Measurements from ENCODE around the gene ETNK2. TPM values are rescaled to one million over a fixed set of nuclear protein-coding genes. Genes with fewer than 3 reads are reported as not detected.

The ETNK2 gene
- total and polyA plus RNA-seq, 2 experiments from 2014 or later, result 7.6 to 26.2 TPM

DNA sequence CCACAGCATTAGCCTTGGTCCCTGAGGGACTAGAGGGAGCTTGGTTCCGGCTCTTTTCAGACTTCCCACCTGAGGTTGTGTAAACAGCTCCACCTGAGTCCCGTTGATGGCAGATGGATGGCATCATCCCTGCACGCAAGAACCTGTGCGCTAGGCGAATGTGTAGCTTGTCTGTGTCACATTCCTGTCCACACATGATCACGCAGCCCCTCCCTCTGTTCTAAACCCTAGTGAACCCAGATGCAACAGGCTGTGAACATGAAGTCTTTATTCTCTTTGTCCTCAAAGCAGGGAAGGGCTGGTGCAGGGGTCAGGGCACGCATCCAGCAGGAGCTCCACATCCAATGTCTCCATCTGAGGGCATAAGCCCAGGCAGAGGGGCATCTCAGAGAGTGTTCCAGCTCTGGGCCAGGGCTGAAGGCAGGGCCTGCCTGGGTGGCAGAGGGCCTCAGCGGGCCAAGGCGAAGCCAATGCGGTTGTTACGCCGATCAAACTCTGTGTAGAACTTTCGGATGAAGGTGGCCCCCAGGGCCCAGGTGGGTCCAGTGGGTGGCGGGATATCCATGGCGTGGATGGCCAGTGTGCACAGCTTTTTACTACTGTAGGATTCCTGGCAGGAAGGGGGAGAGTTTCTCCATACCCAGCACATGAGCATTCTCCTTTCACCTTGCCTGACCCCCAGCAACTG is 2.9 kb upstream of the ETNK2 start:
- Histone ChIP-seq H4K20me1 (replicated peaks; ENCODE audit: insufficient read depth) (no peaks in the 10 kb centered on the region), H3K4me2 (no peak overlapping the region), H3K9me2 (ENCODE audit: insufficient read depth) (no peaks in the 10 kb centered on the region), H3K4me1 (ENCODE audit: insufficient read depth) (peaks cover 11% of the 10 kb centered on the region), H3K27ac (ENCODE audit: low read depth) (no peak overlapping the region), H2AFZ (no peak overlapping the region), H3K4me3 (no peak overlapping the region), H3K36me3 (ENCODE audit: insufficient read depth) (no peaks in the 10 kb centered on the region), H3K79me2 (replicated peaks; ENCODE audit: insufficient read depth) (no peaks in the 10 kb centered on the region), H3F3A (replicated peaks; ENCODE audit: low read depth) (no peaks in the 10 kb centered on the region), H3K27me3 (ENCODE audit: insufficient read depth) (peaks cover 19% of the 10 kb centered on the region; the same call in 1 of the 2 replicates)
- Mint-ChIP-seq H3K4me3 (no peak overlapping the region), H3K27me3 (ENCODE audit: insufficient read depth, low read depth, poor library complexity) (peaks cover 24% of the 10 kb centered on the region), H3K36me3 (ENCODE audit: low read depth) (no peaks in the 10 kb centered on the region; the same call in 2 of the 3 replicates), H3K27ac (no peak overlapping the region), H3K4me1 (peaks cover 22% of the 10 kb centered on the region), H3K9me3 (no peaks in the 10 kb centered on the region)
- TF ChIP-seq, protein P1, sequence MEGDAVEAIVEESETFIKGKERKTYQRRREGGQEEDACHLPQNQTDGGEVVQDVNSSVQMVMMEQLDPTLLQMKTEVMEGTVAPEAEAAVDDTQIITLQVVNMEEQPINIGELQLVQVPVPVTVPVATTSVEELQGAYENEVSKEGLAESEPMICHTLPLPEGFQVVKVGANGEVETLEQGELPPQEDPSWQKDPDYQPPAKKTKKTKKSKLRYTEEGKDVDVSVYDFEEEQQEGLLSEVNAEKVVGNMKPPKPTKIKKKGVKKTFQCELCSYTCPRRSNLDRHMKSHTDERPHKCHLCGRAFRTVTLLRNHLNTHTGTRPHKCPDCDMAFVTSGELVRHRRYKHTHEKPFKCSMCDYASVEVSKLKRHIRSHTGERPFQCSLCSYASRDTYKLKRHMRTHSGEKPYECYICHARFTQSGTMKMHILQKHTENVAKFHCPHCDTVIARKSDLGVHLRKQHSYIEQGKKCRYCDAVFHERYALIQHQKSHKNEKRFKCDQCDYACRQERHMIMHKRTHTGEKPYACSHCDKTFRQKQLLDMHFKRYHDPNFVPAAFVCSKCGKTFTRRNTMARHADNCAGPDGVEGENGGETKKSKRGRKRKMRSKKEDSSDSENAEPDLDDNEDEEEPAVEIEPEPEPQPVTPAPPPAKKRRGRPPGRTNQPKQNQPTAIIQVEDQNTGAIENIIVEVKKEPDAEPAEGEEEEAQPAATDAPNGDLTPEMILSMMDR (conservative IDR thresholded peaks at IDR 0.05; ENCODE audit: low read depth in 2 of 2), result no peak
- no peak for TF ChIP-seq ZNF331 (CRISPR knock-in tag; IDR thresholded peaks at IDR 0.05; ENCODE audit: low read depth)
- TF ChIP-seq EZH2 (IDR thresholded peaks at IDR 0.05; ENCODE audit: low read depth, unreplicated experiment), result no peak
- no peak for TF ChIP-seq ZNF114 (CRISPR knock-in tag; IDR thresholded peaks at IDR 0.05)
- no peak for TF ChIP-seq STAT1 (IDR thresholded peaks at IDR 0.05; ENCODE audit: unreplicated experiment)
- no peak for TF ChIP-seq CREB1 (CRISPR knock-in tag; IDR thresholded peaks at IDR 0.05; ENCODE audit: low read depth)
- no peak for TF ChIP-seq EZH2phosphoT487 (IDR thresholded peaks at IDR 0.05; ENCODE audit: unreplicated experiment)
- TF ChIP-seq, protein P2, sequence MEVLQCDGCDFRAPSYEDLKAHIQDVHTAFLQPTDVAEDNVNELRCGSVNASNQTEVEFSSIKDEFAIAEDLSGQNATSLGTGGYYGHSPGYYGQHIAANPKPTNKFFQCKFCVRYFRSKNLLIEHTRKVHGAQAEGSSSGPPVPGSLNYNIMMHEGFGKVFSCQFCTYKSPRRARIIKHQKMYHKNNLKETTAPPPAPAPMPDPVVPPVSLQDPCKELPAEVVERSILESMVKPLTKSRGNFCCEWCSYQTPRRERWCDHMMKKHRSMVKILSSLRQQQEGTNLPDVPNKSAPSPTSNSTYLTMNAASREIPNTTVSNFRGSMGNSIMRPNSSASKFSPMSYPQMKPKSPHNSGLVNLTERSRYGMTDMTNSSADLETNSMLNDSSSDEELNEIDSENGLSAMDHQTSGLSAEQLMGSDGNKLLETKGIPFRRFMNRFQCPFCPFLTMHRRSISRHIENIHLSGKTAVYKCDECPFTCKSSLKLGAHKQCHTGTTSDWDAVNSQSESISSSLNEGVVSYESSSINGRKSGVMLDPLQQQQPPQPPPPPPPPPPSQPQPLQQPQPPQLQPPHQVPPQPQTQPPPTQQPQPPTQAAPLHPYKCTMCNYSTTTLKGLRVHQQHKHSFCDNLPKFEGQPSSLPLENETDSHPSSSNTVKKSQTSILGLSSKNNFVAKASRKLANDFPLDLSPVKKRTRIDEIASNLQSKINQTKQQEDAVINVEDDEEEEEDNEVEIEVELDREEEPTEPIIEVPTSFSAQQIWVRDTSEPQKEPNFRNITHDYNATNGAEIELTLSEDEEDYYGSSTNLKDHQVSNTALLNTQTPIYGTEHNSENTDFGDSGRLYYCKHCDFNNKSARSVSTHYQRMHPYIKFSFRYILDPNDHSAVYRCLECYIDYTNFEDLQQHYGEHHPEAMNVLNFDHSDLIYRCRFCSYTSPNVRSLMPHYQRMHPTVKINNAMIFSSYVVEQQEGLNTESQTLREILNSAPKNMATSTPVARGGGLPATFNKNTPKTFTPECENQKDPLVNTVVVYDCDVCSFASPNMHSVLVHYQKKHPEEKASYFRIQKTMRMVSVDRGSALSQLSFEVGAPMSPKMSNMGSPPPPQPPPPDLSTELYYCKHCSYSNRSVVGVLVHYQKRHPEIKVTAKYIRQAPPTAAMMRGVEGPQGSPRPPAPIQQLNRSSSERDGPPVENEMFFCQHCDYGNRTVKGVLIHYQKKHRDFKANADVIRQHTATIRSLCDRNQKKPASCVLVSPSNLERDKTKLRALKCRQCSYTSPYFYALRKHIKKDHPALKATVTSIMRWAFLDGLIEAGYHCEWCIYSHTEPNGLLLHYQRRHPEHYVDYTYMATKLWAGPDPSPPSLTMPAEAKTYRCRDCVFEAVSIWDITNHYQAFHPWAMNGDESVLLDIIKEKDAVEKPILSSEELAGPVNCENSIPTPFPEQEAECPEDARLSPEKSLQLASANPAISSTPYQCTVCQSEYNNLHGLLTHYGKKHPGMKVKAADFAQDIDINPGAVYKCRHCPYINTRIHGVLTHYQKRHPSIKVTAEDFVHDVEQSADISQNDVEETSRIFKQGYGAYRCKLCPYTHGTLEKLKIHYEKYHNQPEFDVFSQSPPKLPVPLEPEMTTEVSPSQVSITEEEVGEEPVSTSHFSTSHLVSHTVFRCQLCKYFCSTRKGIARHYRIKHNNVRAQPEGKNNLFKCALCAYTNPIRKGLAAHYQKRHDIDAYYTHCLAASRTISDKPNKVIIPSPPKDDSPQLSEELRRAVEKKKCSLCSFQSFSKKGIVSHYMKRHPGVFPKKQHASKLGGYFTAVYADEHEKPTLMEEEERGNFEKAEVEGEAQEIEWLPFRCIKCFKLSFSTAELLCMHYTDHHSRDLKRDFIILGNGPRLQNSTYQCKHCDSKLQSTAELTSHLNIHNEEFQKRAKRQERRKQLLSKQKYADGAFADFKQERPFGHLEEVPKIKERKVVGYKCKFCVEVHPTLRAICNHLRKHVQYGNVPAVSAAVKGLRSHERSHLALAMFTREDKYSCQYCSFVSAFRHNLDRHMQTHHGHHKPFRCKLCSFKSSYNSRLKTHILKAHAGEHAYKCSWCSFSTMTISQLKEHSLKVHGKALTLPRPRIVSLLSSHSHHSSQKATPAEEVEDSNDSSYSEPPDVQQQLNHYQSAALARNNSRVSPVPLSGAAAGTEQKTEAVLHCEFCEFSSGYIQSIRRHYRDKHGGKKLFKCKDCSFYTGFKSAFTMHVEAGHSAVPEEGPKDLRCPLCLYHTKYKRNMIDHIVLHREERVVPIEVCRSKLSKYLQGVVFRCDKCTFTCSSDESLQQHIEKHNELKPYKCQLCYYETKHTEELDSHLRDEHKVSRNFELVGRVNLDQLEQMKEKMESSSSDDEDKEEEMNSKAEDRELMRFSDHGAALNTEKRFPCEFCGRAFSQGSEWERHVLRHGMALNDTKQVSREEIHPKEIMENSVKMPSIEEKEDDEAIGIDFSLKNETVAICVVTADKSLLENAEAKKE (CRISPR knock-in tag; IDR thresholded peaks at IDR 0.05), result no peak
- TF ChIP-seq JUNB (IDR thresholded peaks at IDR 0.05; ENCODE audit: unreplicated experiment), result no peak
- TF ChIP-seq, protein P3, sequence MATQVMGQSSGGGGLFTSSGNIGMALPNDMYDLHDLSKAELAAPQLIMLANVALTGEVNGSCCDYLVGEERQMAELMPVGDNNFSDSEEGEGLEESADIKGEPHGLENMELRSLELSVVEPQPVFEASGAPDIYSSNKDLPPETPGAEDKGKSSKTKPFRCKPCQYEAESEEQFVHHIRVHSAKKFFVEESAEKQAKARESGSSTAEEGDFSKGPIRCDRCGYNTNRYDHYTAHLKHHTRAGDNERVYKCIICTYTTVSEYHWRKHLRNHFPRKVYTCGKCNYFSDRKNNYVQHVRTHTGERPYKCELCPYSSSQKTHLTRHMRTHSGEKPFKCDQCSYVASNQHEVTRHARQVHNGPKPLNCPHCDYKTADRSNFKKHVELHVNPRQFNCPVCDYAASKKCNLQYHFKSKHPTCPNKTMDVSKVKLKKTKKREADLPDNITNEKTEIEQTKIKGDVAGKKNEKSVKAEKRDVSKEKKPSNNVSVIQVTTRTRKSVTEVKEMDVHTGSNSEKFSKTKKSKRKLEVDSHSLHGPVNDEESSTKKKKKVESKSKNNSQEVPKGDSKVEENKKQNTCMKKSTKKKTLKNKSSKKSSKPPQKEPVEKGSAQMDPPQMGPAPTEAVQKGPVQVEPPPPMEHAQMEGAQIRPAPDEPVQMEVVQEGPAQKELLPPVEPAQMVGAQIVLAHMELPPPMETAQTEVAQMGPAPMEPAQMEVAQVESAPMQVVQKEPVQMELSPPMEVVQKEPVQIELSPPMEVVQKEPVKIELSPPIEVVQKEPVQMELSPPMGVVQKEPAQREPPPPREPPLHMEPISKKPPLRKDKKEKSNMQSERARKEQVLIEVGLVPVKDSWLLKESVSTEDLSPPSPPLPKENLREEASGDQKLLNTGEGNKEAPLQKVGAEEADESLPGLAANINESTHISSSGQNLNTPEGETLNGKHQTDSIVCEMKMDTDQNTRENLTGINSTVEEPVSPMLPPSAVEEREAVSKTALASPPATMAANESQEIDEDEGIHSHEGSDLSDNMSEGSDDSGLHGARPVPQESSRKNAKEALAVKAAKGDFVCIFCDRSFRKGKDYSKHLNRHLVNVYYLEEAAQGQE (IDR thresholded peaks at IDR 0.05; ENCODE audit: unreplicated experiment), result no peak
- TF ChIP-seq POLR2AphosphoS5 (IDR thresholded peaks at IDR 0.05; ENCODE audit: low read depth), result no peak
- TF ChIP-seq, protein P4, sequence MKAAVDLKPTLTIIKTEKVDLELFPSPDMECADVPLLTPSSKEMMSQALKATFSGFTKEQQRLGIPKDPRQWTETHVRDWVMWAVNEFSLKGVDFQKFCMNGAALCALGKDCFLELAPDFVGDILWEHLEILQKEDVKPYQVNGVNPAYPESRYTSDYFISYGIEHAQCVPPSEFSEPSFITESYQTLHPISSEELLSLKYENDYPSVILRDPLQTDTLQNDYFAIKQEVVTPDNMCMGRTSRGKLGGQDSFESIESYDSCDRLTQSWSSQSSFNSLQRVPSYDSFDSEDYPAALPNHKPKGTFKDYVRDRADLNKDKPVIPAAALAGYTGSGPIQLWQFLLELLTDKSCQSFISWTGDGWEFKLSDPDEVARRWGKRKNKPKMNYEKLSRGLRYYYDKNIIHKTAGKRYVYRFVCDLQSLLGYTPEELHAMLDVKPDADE (IDR thresholded peaks at IDR 0.05), result no peak
- TF ChIP-seq NANOG (IDR thresholded peaks at IDR 0.05; ENCODE audit: borderline replicate concordance), result no peak
- DNase-seq (ENCODE audit: low spot score) (no peak), ATAC-seq (no peak)
